Measurements from ENCODE around the gene SMYD1.

SMYD1 gene

GRCh38 chr2:88141952-88142351 is 74.3 kb downstream of the SMYD1 start:
- DNase-seq (ENCODE audit: low read depth in 2 of 3, low spot score in 1 of 3): no peak

GRCh38 chr2:88144271-88144670 is 76.6 kb downstream of the SMYD1 start:
- no peak for DNase-seq (ENCODE audit: low read depth in 2 of 3, low spot score in 1 of 3)

GRCh38 chr2:88144914-88145497 is 77.4 kb downstream of the SMYD1 start:
- no peak for DNase-seq (ENCODE audit: low read depth in 2 of 3, low spot score in 1 of 3)

- DNase-seq (ENCODE audit: low read depth in 2 of 3, low spot score in 1 of 3): no peak
Observed at GRCh38 chr2:88146590-88146989, 79.0 kb downstream of the SMYD1 start.

GRCh38 chr2:88147145-88147544 is 79.5 kb downstream of the SMYD1 start:
- no peak for DNase-seq (ENCODE audit: low read depth in 2 of 3, low spot score in 1 of 3)

GRCh38 chr2:88148929-88149438 is 81.4 kb downstream of the SMYD1 start:
- no peak for DNase-seq (ENCODE audit: low read depth in 2 of 3, low spot score in 1 of 3)

GRCh38 chr2:88159481-88159880 is 91.9 kb downstream of the SMYD1 start:
- no peak for DNase-seq (ENCODE audit: low read depth in 2 of 3, low spot score in 1 of 3)

GRCh38 chr2:88159955-88160415 is 92.4 kb downstream of the SMYD1 start:
- DNase-seq (ENCODE audit: low read depth in 2 of 3, low spot score in 1 of 3): peak; percentile 24 to 56 (median 37)

- DNase-seq (ENCODE audit: low read depth in 2 of 3, low spot score in 1 of 3): no peak
Observed at GRCh38 chr2:88160517-88160916, 92.9 kb downstream of the SMYD1 start.

GRCh38 chr2:88161446-88162244 is 94.0 kb downstream of the SMYD1 start:
- DNase-seq (ENCODE audit: low read depth in 2 of 3, low spot score in 1 of 3): no peak

All from stimulated activated CD4-positive, alpha-beta T cell treated with anti-CD3 and anti-CD28 coated beads, Interleukin-12 subunit alpha, Interleukin-12 subunit beta, amount 100 ng/mL, for 48 hours (primary cell).